GM19438 (cell line): ENCODE results near the gene SPTBN5.

Experiments
- ATAC-seq: cut with Tn5 transposase; IDR thresholded peaks from one replicate; pipeline ENCODE4 v1.9.1; 2021; ENCODE audit warnings: low read depth; ENCODE audit not compliant: unreplicated experiment

Gene SPTBN5

DNA sequence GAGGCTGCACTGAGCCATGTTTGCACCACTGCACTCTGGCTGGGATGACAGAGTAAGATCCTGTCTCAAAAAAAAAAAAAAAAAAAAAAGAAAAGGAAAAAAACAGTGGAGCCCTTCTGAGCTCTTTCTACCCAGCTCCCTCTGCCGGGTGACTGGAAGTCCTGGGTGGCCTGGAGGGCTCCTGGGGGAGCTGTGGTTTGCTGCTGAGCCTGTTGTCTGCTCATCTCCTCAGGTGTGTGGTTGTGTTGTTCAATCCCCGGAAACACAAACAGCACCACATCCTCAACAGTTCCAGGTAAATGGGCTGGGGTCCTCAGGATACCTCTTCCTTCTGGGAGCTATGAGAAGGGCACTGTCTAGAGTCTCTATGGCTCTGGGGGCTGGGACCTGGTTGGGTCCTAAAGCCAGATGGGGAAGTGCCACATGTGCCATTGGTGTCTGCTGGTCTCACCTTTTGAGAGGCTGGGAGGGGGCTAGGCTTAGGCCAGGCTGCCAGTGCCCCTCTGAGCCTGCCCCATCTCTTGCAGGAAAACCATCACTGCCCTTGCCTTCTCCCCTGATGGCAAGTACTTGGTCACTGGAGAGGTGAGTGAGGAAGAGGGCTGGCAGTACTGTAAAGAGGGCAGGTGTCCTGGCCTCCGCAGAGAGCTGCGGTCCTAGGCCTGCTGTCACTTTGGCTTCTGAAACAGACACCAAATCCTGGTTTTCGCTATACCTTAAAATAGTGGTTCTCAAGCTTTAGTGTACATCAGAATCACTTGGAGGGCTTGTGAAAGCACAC lies 83.0 kb downstream of the SPTBN5 start:
- ATAC-seq: no peak

DNA sequence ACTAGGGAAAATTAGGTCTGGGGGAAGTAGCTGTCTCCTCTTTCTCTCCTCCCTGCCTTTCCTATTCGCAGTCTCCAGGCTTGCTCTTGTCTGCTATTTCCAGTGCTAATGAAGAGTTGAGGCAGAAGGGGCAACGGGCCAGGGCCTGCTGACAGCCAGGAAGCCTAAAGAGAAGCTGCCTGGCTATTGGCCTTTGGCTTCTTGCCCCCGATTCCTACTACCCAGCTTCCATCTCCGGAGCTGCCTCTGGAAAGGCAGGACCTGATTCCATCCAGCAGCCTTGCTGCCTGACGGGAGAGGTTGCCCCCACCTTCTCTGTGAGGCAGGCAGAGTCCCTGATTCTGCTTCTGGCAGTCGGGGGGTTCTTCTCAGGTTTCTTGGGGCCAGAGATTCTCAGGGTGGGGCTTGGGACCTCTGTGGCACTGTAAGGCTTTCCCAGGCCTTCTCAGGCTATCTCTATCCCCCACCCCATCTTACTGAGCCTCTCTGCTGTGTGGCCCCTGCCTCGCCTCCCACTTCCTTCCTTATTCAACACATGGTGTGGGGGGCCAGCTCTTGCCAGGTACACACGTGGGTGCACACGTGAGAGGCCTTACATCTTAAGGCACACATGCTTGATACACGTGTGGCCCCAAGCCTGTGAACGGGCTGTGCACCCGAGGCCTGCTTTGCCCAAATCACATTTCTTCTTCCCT lies 84.2 kb downstream of the SPTBN5 start:
- ATAC-seq: no peak

DNA sequence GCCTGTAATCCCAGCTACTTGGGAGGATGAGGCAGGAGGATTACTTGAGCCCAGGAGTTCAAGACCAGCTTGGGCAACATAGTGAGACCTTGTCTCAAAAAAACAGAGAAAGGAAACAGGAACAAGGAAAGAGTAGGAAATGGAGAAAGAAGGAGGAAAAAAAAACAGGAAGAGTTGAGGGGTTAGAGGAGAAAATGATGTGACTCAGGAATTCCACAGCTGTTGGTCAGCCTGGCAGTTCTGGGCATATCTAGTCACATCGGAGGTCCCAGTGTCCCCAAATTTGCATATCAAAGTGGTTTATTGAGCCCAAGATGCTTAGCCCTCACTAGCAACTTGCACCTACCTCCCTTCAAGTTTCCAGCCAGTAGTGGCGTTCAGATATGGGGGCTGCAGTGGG lies 84.7 kb downstream of the SPTBN5 start:
- ATAC-seq: no peak

DNA sequence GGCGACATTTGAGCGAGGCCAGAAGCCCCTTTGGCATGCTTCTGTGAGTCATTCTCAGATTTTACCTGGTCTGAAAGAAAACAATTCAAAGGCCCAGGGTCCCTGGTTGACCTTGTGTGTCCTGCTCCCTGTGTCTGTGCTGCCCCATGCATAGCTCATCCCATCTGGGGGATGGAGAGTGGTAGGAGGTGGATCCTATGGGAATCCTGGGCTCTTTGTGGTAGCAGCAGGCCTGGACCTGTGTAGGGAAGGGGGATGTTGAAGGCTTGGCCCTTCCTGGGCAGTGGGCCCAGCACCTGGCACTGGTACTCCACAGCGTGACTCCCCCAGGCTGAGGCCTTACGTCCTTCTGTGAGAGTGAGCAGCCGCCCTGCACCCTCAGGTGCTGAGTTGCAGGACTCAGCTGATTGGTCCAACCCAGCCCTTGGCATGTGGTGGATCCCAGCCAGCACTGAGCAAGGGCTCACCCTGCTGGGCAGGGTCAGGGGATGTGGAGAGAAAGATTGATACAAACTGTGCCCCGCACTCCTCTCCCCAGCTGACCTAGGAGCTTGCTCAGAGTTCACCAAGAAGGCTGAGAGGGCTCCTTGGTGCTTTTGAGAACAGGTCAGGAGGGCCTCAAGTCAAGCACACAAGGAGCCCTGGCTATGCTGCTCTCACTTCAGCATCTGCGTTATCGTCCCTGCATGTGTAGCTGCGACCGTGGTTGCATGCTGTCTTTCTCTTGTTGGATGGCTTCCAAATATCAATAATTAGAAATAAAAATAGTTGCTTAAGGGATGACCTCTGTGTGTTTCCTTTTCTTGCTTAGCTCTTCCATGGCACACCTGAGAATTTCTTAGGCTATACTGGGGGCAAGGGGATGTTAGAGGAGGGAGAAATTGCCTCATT lies 87.3 kb downstream of the SPTBN5 start:
- ATAC-seq: no peak

DNA sequence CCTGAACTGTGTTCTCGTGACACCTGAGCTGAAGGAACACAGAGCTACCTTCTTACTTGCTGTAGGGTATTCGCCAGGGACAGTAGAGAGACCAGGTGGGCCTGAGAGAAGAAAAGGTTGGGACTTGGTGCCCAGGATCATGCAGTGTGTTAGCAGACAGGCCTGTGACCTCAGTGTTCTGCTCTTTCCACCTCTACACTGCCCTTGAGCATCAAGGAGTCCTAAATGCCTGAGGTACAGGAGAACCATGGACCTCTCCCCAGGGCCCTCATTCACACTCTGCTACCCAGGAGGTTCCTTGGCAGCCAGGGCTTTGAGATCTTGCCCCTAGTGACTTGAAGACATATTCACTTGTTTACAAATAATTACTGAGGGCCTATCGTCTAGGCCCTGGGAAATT lies 88.1 kb downstream of the SPTBN5 start:
- ATAC-seq: no peak

DNA sequence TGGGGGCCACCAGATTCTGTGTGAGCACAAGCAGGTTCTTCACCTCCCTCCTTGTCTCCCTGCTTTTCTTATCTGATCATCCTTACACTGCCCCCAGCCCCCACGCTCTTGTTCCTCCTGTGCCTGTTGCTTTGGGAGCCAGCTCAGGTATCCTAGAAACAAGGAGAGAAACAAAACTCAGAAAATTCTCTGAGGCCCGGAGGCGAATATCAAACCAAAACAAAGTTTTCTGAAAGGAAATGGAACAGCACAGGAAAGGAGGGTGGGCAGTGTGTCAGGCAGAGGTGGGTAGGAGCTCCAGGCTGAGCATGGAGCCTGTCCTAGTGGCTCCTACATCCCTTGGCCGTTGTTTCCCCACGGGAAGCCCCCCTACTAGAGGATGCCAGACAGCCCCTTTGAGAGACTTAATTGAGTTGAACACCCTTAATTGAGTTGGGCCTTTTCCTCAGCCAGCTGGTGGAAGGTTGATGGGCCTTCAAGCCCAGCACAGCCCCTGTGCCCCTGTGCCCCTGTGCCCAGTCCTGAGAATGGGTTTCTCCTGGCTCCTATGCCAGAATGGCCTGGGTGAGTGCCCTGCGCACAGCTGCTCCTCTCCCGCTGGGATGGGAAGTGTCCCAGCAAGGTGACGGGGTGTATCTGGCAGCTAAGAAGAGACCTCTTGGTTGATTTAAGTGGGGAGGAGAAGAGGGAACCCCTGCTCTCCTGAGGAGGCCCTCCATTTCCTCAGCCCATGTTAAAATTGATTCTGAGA lies 88.8 kb downstream of the SPTBN5 start:
- no peak for ATAC-seq

DNA sequence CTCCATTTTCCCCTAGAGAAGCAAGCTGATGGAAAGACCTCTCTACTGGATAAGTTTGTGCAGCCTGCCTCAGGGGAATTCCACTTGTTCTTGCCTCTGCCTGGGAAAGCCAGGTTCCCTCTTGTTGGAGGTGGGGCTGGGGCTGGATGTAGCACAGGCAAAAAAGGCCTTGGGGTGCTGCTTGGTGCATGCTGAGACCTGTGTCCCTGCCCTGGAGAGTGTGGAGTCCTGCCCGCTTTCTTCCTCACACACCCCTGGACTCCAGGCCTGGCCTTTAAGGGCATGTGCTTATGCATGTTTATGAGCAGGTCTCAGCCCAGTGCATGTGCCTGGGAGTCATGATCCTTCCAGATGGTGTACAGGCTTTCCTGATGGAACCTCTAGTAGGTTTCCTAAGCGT lies 89.5 kb downstream of the SPTBN5 start:
- no peak for ATAC-seq

DNA sequence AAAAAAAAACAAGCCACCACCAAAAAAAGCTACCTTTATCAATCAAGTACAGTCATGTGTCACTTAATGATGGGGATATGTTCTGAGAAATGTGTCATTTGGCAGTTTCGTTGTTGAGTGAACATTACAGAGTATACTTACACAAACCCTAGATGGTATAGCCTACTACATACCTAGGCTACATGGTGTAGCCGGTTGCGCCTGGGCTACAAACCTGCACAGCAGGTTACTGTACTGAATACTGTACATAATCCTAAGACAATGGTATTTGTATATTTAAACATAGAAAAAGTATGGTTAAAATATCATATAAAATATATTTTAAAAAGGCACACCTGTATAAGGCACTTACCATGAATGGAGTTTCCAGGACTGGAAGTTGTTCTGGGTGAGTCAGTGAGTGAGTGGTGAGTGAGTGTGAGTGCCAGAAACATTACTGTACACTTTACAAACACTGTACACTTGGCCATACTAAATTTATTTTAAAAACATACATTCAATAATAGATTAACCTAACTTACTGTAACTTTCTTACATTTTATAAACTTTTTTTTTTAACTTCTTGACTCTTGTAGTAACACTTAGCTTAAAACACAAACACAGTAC lies 91.9 kb downstream of the SPTBN5 start:
- ATAC-seq: no peak

DNA sequence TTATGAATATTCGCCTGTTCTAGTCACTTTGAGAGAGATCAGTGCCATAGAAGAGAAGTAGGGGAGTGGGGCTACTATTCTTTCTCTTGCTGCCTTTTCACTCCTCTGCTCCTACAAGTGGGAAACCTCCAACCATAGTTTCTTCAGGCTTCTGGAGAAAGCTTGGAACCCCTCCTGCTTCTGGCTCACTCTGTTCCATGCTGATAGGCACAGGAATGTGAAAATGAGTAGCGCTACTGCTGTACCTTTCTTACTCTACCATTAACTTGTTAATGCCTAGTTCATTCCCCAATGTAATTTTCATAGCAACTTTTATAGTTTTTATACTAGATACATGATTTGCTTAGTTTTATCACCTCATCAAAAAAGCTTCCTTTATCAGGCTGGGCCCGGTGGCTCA lies 92.7 kb downstream of the SPTBN5 start:
- ATAC-seq: no peak

DNA sequence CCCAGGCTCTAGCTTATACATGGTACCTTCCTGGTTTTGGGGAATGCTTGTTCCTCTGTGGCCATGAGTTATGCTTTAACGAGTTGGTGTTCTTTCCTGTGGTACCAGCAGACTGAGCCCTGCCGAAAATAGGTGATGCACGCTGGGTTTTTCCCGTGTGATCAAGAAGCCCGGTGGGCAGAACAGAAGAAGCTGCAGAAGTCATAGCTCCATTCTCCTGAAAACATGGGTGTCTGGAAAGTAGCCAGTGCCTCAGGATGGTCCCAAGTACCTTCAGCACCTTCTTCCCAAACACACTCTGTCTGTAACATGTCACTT lies 94.4 kb downstream of the SPTBN5 start:
- ATAC-seq: no peak

DNA sequence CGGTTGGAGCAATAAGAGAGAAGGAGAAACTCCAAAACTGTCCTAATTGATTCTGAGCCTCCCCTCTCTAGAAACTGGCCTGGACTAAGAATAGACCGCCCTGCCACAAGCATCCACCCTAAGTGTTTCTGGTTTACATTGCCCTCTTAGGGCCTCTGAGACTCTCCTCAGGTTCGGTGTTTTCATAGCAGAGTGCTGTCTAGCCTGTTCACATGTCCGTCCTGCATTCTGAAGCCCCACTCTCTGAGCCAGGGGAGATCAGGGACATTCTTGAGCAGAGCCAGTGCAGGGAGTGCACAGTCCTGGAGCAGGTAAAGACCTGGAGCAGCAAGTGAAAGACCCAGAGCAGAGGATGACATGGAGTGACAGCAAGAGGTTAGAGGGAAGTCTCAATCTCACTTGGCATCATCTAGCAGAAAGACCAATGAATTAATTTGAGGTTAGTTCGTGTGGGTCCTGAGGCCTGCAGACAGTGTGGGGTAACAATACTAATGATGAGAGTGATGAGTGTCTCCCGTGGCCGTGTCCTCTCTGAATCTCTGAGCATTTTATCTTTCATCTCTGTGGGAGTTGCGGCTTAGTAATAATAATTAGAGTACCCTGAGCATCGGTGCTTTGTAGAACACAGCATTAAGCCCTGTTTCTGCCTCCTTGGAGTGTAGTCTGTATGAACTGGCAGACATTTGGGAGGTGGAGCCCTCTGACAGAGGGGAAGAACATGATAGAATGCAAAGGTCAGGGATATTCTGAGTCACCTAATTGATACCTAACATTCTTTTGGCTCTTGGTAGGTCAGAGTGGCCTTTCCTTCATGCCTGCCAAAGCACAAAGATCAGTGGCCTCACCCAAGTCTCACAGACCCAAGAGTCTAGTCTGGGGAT lies 95.0 kb downstream of the SPTBN5 start:
- ATAC-seq: no peak
